GM06990 (cell line): ENCODE results near the gene ZNF227.

ENCODE experiments used
- DNase-seq: peaks from one replicate; pipeline ENCODE4 v3.0.0-alpha.2; 2011; ENCODE audit not compliant: insufficient read length; ENCODE audit errors: extremely low read depth
- H3K27me3 ChIP-seq: replicated peaks from 2 replicates; pipeline ENCODE4 v1.6.0; 2011; ENCODE audit warnings: low read length; ENCODE audit not compliant: control insufficient read depth, insufficient read depth
- H3K36me3 ChIP-seq: 2 replicates; pipeline ENCODE4 v1.5.1; 2011; ENCODE audit warnings: low read length; ENCODE audit not compliant: control insufficient read depth, insufficient read depth
- H3K4me3 ChIP-seq: replicated peaks from 2 replicates; pipeline ENCODE4 v1.5.1; 2011; ENCODE audit warnings: low read depth, mild to moderate bottlenecking, control low read depth, low read length
- CTCF ChIP-seq: IDR thresholded peaks from 2 replicates; pipeline ENCODE4 v1.5.1; 2011; ENCODE audit warnings: low read length, control low read depth, mild to moderate bottlenecking, inconsistent platforms; ENCODE audit not compliant: insufficient read depth, poor library complexity, severe bottlenecking

The ZNF227 gene

GRCh38 chr19:44180968-44181367 is 31.4 kb upstream of the ZNF227 start:
- Histone ChIP-seq H3K4me3 (no peak overlapping the region), H3K27me3 (no peaks in the 10 kb centered on the region), H3K36me3 (peaks cover 7% of the 10 kb centered on the region)
- no peak for DNase-seq
- TF ChIP-seq CTCF: no peak

- no peak for DNase-seq
- H3K4me3 ChIP-seq: no peak overlapping the region
- no peak for TF ChIP-seq CTCF
- H3K27me3 ChIP-seq: no peaks in the 10 kb centered on the region
- no peaks in the 10 kb centered on the region; the same call in 1 of the 2 replicates for H3K36me3 ChIP-seq
These were observed 30.2 kb upstream of the ZNF227 start for GRCh38 chr19:44182145-44182544.

- Histone ChIP-seq H3K36me3 (no peaks in the 10 kb centered on the region), H3K4me3 (no peak overlapping the region), H3K27me3 (no peaks in the 10 kb centered on the region)
- no peak for TF ChIP-seq CTCF
- no peak for DNase-seq
These were observed 22.3 kb upstream of the ZNF227 start for GRCh38 chr19:44190020-44190419.

- no peak for DNase-seq
- Histone ChIP-seq H3K4me3 (no peak overlapping the region), H3K27me3 (no peaks in the 10 kb centered on the region), H3K36me3 (no peaks in the 10 kb centered on the region)
- no peak for TF ChIP-seq CTCF
These were observed 20.2 kb upstream of the ZNF227 start for GRCh38 chr19:44192127-44192526.

GRCh38 chr19:44196772-44197171 is 15.6 kb upstream of the ZNF227 start:
- TF ChIP-seq CTCF: no peak
- Histone ChIP-seq H3K27me3 (no peaks in the 10 kb centered on the region), H3K36me3 (no peaks in the 10 kb centered on the region), H3K4me3 (no peak overlapping the region)
- DNase-seq: no peak

- no peak overlapping the region for H3K4me3 ChIP-seq
- no peak for DNase-seq
- no peak for TF ChIP-seq CTCF
- no peaks in the 10 kb centered on the region for H3K36me3 ChIP-seq
- H3K27me3 ChIP-seq: no peaks in the 10 kb centered on the region
These were observed 9.9 kb upstream of the ZNF227 start for GRCh38 chr19:44202470-44202869.
